Heart right ventricle (tissue), 16 donors: ENCODE data around the gene TECPR1. TPM values are rescaled to one million over a fixed set of nuclear protein-coding genes. Genes with fewer than 3 reads are reported as not detected.

ENCODE experiments used
- ATAC-seq, 8 donors: fragments of 200-7000 bp; cut with Tn5 transposase; one replicate each; pipeline ENCODE4 v1.9.1; 2020; ENCODE audit warnings: mild to moderate bottlenecking in 8 of 8, moderate library complexity in 8 of 8, moderate number of reproducible peaks in 1 of 8
- DNase-seq, 2 donors: peaks; one replicate each; pipeline ENCODE4 v3.0.0-alpha.2; 2020
- H3K27ac ChIP-seq, 10 donors: fragments of 200-600 bp; sonication (generic) in 2 of 10; one replicate each; pipeline versions ENCODE4 v1.5.0 to v1.8.0; 2020 to 2022; ENCODE audit warnings: mild to moderate bottlenecking in 3 of 10
- H3K27me3 ChIP-seq, 7 donors: fragments of 200-600 bp; one replicate each; pipeline ENCODE4 v1.8.0; 2021 to 2022; ENCODE audit warnings: mild to moderate bottlenecking in 2 of 7
- H3K36me3 ChIP-seq, 9 donors: fragments of 200-600 bp; sonication (generic) in 1 of 9; one replicate each; pipeline versions ENCODE4 v1.5.0 to v1.8.0; 2020 to 2022; ENCODE audit warnings: mild to moderate bottlenecking in 2 of 9
- H3K4me1 ChIP-seq, 9 donors: fragments of 200-600 bp; sonication (generic) in 1 of 9; one replicate each; pipeline versions ENCODE4 v1.5.0 to v1.8.0; 2020 to 2022; ENCODE audit warnings: mild to moderate bottlenecking in 4 of 9
- H3K4me3 ChIP-seq, 10 donors: fragments of 200-600 bp; sonication (generic) in 2 of 10; one replicate each; pipeline versions ENCODE4 v1.5.0 to v1.8.0; 2020 to 2022; ENCODE audit warnings: mild to moderate bottlenecking in 7 of 10, moderate library complexity in 2 of 10
- H3K9me3 ChIP-seq, 11 donors: fragments of 200-600 bp in 10 of 11; sonication (generic) in 2 of 11; one replicate each; pipeline versions ENCODE4 v1.5.0 to v1.8.0; 2013 to 2022; ENCODE audit warnings: mild to moderate bottlenecking in 2 of 11, control low read depth in 1 of 11, moderate library complexity in 1 of 11
- WGBS, 2 donors: extraction: QIAGEN DNeasy Blood & Tissue Kit; methylation state at CpG; one replicate each; pipeline ENCODE4 v1.1.7; 2013; ENCODE audit warnings: inconsistent platforms in 1 of 2; 5-methylcytosine and 5-hydroxymethylcytosine counted together
- intact Hi-C, 10 donors: fragments of 100-400 bp; cut with DNase I; formaldehyde crosslinking; loops; one replicate each; pipeline versions ENCODE4 v1.11.1 to v1.14.2; 2022
- polyA plus RNA-seq, 2 donors: library from polyadenylated mRNA; stranded (reverse); fragments of 200-250 nt; gene quantifications; one replicate each; pipeline ENCODE4 v1.2.3, GENCODE V29; 2013
- total RNA-seq, 10 donors: library from RNA; stranded (reverse); fragmentation: NEBNext Ultra II Directional in 3 of 10; extraction: Animal tissue kit (Norgen Biotek cat#: 25700) in 3 of 10; gene quantifications; one replicate each; pipeline versions ENCODE4 v1.2.1 to v1.2.4, GENCODE V29; 2021 to 2023
- TF ChIP-seq, protein P1 (sequence below), 9 donors: fragments of 200-600 bp; sonication (generic) in 2 of 9; IDR thresholded peaks; one replicate each; pipeline versions ENCODE4 v1.5.0 to v1.8.0; 2021 to 2022; ENCODE audit warnings: antibody characterized with exemption in 9 of 9, mild to moderate bottlenecking in 5 of 9, moderate library complexity in 1 of 9
- donor health status: Arrhythmogenic right ventricular cardiomyopathy.
- donor health status: ischemic (EF 13 %, LVEDD 7.1; RV severe dilation, severe dysfunction).
- donor health status: healthy with polysubstance abuse.
- donor health status: DM: no; HTN: yes; CAD: no.
- donor health status: DM: no; HTN: no; CAD: no.
- donor health status: ischemic (EF 25% LVEDD 6.9; RV normal size, moderate dysfunction).
- donor health status: ischemic (EF 25% LVEDD 5.7; RV mildly dilated, moderate dysfunction).
- donor health status: healthy.
- donor health status: DM: yes; HTN: yes; CAD: no.
- donor health status: Ischemic cardiomyopathy.
- donor health status: ischemic (EF 35%, LVEDD 5.7; RV mildly dilated, moderate dysfunction).
- donor health status: nonischemic (EF 11% LVEDD 7.7; RV severe dilation, severe dysfunction).
- donor health status: DM: yes; HTN: yes; CAD: no.
- donor health status: PGD.
- donor health status: ischemic (EF 29% LVEDD 5.4; RV normal size, mild dysfunction).
- donor health status: nonischemic (EF 23%, LVEDD 6.1; RV moderate dilation, normal function).

Gene TECPR1
- total and polyA plus RNA-seq, 12 donors: 12.8 to 23.8 (median 15.4) TPM

DNA sequence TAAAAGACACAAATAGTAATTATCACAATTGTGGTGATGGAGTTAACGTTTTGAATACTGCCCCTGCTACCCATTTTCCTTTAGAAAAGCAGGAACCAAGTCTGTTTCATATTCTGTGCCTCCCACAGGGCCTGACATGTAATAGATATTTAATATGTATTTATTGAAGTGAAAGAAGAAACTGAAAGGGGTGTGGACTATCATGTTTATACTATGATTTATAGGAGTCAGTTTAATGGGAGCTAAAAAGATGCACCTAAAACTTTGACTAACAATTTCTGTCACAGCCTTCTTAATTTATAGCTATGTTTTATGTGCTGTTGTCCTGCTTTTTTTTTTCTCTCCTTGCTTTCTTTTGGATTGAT is 64.9 kb downstream of the TECPR1 start:
- TF ChIP-seq, protein P1, sequence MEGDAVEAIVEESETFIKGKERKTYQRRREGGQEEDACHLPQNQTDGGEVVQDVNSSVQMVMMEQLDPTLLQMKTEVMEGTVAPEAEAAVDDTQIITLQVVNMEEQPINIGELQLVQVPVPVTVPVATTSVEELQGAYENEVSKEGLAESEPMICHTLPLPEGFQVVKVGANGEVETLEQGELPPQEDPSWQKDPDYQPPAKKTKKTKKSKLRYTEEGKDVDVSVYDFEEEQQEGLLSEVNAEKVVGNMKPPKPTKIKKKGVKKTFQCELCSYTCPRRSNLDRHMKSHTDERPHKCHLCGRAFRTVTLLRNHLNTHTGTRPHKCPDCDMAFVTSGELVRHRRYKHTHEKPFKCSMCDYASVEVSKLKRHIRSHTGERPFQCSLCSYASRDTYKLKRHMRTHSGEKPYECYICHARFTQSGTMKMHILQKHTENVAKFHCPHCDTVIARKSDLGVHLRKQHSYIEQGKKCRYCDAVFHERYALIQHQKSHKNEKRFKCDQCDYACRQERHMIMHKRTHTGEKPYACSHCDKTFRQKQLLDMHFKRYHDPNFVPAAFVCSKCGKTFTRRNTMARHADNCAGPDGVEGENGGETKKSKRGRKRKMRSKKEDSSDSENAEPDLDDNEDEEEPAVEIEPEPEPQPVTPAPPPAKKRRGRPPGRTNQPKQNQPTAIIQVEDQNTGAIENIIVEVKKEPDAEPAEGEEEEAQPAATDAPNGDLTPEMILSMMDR (IDR thresholded peaks at IDR 0.05): no peak
- no peak for ATAC-seq
- peaks cover 0 to 75% (median 9%) of the 10 kb centered on the region in 9 donors for H3K36me3 ChIP-seq
- no peak overlapping the region for H3K4me3 ChIP-seq
- H3K4me1 ChIP-seq: peaks cover 0 to 15% (median 0%) of the 10 kb centered on the region in 9 donors
- DNase-seq: no peak
- peak overlapping the region in 2 of 10 donors; percentile 14 to 33 for H3K27ac ChIP-seq
- H3K9me3 ChIP-seq: no peaks in the 10 kb centered on the region
- H3K27me3 ChIP-seq: no peaks in the 10 kb centered on the region
- WGBS, 2 donors: 64 to 73% methylated on average over 1 of the region's 1 CpG
- intact Hi-C loops: no loop called here

DNA sequence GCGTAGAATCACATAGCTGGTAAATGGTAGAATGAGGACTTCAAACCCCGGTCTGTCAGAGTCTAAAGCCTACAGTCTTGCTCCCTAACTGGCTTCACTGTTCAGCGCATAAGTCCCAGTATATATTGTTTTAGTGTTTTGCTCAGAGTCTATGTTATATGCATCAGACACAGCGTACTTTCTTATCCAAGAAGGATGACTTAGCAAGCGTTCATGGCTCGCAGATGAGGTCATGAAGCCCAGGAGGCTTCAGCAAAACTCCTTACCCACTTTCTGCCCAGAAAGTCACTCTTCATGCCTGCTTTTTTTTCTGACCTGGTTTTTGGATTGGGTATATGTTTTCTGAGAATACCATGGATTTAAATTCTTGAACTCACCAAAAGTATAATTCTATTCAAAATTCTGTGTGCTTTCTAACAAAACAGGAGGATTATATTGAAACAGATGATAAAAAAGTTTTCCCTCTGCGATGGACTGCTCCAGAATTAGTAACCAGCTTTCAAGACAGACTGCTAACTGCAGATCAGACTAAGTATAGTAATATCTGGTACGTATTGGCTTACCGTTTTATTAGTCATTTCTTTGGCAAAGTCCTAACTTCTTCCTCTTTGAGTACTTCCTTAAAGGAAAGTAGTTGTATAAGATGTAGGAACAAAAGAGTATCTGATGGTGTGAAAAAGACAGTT is 65.4 kb downstream of the TECPR1 start:
- H3K4me3 ChIP-seq: no peak overlapping the region
- intact Hi-C loops: no loop called here
- peak in 3 of 8 donors; percentile 42 to 67 (median 44) for ATAC-seq

DNA sequence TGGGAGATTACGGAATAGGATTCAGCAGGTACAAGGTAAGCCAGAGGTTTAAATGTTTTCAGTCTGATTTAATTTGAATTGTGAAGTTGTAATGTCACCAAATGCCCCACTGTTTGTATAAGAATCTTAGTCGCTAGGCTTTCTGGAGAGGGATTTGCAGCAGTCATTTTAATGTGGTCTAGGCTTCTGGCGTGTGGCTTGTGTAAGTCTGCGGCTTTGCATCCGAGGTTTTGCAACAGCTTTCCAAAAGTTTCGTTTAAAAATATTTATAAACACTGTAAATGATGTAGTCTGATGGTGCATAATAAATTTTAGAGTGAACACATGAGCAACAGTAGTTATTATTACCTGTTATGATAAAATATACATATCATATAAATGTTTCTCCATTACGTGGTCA is 66.9 kb downstream of the TECPR1 start:
- H3K4me1 ChIP-seq: peaks cover 0 to 15% (median 0%) of the 10 kb centered on the region in 9 donors
- peaks cover 0 to 62% (median 0%) of the 10 kb centered on the region in 9 donors for H3K36me3 ChIP-seq
- intact Hi-C loops: no loop called here
- TF ChIP-seq, protein P1 (IDR thresholded peaks at IDR 0.05): no peak
- DNase-seq (no peak), ATAC-seq (no peak)
- H3K27ac ChIP-seq: no peak overlapping the region
- WGBS, 2 donors: 94 to 96% methylated on average over 7 of the region's 7 CpGs
- H3K4me3 ChIP-seq: no peak overlapping the region
- H3K9me3 ChIP-seq: no peaks in the 10 kb centered on the region
- H3K27me3 ChIP-seq: no peaks in the 10 kb centered on the region

More for the DNA sequence above, 65.4 kb downstream of the TECPR1 start:
- no peaks in the 10 kb centered on the region for H3K27me3 ChIP-seq
- no peaks in the 10 kb centered on the region for H3K9me3 ChIP-seq
- 70 to 87% methylated on average over 9 of the region's 9 CpGs for WGBS, 2 donors
- H3K27ac ChIP-seq: peak overlapping the region in 3 of 10 donors; percentile 14 to 41 (median 33)
- H3K4me1 ChIP-seq: peaks cover 0 to 15% (median 0%) of the 10 kb centered on the region in 9 donors
- H3K36me3 ChIP-seq: peaks cover 0 to 74% (median 5%) of the 10 kb centered on the region in 9 donors
- TF ChIP-seq, protein P1 (IDR thresholded peaks at IDR 0.05): no peak
- DNase-seq: no peak

DNA sequence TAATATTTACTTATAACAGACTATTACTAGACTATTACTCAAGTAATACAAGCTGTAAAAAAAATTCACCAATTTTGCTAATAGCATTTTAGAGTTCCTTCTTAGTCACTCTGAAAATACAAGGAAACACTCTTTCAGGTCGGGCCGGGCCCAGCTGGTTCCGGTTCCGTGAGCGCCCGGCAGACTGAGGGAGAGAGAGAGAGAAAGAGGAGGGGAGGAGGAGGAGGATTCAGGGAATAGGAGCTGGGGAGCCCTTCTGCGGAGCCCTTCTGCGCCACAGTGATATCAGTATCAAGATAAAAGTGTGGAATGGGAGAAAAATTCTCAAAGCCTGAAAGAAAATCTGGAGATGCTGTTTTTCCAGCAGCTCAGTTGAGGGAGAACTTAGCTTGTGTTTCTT is 71.3 kb downstream of the TECPR1 start:
- intact Hi-C loops: no loop called here
- H3K36me3 ChIP-seq: peaks cover 0 to 58% (median 0%) of the 10 kb centered on the region in 9 donors
- H3K27ac ChIP-seq: no peak overlapping the region

More for the DNA sequence above, 71.3 kb downstream of the TECPR1 start:
- TF ChIP-seq, protein P1 (IDR thresholded peaks at IDR 0.05): no peak
- H3K27me3 ChIP-seq: no peaks in the 10 kb centered on the region
- peaks cover 0 to 21% (median 13%) of the 10 kb centered on the region in 9 donors for H3K4me1 ChIP-seq
- DNase-seq (no peak), ATAC-seq (no peak)
- H3K9me3 ChIP-seq: no peaks in the 10 kb centered on the region
- WGBS, 2 donors: 78 to 81% methylated on average over 8 of the region's 8 CpGs
- no peak overlapping the region for H3K4me3 ChIP-seq
